Brain pericyte (primary cell): Measurements from ENCODE around the gene MED12.

Experiments
- DNase-seq: peaks from one replicate; pipeline ENCODE4 v3.0.0-alpha.2; 2012; ENCODE audit warnings: low read depth, low spot score

MED12 gene

DNA sequence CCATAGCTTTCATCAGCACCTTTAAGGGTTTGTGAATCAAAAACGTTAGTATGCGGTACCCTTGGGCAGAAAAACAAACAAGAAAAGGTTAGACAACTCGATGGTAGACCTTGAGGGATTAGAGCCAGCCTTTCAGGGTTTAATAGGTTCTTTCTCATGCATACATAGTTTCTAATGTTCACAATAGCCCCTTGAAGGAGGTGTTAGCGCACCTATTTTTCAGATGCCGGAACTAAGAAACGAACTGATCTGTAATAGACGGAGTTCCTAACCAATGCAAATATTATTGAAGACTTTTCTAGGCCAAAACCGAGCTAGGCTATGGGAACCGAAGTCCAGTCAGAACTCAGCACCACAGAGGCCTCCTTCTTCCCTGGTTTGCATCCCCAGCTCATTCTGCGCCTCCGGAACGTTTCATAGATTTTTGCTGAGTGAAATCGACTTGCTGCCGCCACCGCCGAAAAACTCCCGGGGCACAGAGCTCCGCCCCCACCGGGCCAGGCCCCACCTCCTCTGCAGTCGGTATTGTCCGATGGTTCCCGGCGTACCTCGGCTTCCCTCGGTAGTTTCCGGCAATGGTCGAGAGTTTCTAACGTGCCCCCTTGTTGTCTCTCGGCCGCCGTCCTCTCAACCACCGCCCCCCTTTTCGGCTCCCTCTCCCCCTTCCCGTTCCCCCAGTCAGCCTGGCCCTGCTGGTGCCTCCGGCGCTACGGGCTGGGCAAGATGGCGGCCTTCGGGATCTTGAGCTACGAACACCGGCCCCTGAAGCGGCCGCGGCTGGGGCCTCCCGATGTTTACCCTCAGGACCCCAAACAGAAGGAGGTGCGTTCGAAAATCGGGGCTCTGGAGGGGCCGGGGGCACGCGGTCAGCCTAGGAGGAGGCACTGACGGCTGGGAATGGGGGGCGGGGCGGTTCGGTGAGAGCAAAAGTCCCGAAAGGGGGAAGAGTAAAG lies at the start of gene MED12:
MED12 (plus strand) TSS at position 565 of the 953 bp plus-strand sequence; CDS start at position 724, 159 bp downstream.
- peak; percentile 63 for DNase-seq

DNA sequence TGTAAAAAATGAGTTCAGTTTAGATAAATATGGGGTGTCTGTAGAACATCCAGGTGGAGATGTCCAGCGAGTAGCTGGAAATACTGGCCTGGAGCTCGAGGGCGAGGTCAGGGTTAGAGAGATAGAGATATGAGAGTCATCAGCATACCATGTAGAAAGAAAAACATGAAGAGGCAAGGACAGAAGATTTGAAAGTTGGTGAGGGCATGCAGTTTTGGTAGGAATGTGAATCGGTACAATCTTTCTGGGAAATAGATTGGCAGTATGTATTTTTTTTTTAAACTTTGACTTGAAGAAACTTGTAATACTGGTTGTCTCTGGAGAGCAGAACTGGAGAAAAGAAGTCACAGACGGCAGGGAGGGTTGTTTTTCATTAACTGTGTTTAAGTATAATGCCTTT lies 47.9 kb upstream of the MED12 start:
- no peak for DNase-seq

DNA sequence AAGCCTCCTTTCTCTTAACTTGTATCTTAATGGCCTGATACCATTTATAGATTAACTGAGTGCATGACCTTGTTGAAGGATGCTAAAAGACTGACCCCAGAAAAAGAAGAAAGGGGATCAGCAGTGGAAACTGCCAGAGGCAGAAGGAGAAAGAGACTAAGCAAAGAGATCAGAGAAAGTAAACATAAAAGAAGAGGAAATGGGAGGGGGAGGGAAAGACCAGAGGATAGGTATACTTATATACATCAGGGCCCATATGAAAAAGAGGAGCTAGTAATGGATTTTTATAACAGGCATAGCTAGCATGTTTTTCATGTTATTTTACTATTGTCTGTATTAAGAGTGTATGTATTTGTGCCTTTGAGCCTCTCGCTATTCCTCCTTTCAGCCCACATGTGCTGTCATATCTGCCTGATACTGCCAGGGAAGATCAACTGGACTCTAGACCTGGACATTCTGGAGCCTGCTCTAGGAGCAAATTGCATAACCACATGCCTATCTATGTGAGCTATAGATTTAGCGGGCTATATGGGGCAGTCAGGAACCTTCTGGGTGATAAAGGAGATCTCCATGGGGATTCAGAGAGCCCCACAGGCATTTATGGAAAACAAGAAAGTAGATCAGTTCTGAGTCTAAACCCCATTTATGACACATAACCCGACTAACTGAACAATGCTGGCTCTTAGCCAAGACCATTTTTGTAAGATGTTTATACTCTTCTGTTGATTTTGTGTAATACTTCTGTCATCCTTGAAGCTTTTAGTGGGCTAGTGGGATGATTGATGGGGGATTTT lies 36.9 kb upstream of the MED12 start:
- DNase-seq = no peak

DNA sequence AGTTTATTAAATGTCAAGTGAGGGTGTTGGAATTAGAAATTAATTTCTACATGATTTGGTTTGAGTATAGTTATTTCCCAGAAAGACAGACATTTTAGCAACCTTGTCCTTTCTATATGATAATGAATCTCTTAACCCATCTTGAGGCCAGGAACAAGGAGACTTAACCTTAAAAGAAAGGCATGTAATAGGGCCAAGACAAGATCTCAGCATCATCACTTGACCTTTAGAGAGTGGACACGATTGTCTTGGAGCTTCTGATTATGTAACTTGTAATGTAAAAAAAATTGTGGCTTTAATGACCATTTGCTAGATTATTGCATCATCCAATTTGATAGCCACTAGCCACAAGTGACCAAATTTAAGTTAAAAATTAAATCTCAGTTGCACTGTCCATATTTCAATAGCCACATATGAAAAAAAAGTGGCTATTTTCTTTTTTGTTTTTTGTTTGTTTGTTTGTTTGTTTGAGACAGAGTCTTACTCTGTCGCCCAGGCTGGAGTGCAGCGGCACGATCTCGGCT lies 36.2 kb upstream of the MED12 start:
- no peak for DNase-seq

DNA sequence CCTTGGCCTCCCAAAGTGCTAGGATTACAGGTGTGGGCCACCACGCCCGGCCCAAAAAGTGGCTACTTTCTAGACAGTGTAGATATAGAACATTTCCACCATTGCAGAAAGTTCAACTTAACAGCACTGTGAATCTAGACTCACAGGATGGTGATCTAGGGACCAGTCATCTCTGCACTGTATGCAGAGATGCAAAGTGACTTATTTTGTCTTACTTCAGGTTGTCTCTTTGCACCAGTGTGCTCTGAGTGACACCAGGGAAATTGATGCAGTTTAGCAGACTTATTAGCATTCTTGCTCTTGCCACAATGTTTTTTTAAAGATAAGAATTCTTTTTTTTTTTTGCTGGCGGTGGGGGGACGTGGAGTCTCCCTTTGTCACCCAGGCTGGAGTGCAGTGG lies 35.6 kb upstream of the MED12 start:
- DNase-seq = no peak

DNA sequence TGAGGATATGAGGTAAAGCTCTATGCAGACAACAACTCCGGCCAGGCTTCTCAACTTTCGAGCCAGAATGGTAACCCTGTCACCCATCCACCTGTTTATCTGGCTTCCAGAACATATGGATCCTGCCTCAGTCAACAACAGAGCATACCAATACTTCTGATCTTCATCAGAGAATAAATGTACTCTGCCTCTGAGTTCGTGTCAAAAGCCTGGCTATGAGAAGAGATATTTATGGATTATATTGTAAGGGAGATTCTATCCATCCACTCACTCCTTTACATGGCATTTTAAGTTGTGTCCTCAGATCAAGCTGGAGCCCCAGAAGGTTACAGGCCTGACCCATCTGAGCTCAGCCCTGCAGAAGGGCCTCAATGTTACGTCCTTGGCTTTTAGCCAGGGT lies 32.5 kb upstream of the MED12 start:
- DNase-seq = no peak

DNA sequence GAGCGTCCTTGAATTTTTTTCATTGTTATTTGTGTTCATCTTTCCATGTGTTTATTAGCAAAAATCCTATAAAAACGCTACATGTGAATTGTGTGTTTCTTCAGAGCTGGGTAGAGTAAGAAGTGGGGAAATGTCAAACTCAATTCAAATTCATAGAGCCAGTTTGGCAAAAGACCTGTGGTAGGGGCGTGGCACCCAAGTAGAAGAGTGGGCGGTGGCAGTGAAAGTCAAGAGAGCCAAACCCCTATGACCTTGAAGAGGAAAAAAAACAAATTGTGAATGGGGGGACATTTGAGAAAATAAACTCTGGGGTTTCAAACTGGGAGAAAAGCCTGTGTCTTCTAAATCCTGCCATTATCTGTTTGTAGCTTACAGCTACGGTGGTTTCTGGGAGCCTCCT lies 27.1 kb upstream of the MED12 start:
- DNase-seq = no peak

DNA sequence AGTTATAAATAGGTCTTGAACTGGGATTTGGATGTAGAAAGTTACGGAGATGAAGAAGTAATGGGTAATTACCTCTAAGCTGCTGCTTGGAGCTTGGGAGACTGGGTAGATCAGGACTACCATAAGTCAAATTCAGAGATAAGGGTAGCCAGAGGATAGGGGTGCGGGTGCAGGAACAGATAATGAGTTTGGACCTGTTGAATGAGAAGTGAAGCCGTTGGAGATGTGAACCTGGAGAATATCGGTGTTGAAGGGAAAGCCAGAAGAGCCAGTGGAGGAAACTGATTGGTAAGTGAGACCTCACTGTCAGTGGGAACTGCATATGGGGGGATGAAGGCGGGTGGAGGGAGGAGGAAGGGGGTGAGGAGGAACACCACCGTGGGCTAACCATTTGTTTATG lies 23.4 kb upstream of the MED12 start:
- DNase-seq = no peak

DNA sequence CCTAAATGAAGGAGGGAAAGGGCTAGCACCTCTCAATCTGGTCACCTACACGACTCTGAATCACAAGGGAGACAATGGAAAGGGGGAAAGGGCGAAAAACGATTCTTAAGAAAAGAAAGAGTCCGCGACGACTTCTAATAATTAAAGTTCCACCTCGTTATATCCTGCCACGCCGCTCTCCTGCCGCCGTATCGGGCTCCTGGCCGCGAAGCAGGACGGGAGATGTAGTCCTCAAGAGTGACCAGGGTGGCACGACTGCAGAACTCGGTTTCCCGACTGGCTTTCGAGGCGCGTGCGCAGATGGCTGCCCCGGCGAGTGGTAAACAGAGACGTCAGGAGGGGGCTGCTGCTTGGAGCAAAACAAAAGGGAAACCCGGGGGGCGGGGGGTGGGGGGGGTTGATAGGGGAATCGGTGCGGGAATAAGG lies 22.8 kb upstream of the MED12 start, which contains the start of gene FOXO4:
FOXO4 (plus strand) TSS at position 297 of the 426 bp plus-strand sequence. CDS start 678 bp downstream, outside the sequence.
- DNase-seq = peak; percentile 46

DNA sequence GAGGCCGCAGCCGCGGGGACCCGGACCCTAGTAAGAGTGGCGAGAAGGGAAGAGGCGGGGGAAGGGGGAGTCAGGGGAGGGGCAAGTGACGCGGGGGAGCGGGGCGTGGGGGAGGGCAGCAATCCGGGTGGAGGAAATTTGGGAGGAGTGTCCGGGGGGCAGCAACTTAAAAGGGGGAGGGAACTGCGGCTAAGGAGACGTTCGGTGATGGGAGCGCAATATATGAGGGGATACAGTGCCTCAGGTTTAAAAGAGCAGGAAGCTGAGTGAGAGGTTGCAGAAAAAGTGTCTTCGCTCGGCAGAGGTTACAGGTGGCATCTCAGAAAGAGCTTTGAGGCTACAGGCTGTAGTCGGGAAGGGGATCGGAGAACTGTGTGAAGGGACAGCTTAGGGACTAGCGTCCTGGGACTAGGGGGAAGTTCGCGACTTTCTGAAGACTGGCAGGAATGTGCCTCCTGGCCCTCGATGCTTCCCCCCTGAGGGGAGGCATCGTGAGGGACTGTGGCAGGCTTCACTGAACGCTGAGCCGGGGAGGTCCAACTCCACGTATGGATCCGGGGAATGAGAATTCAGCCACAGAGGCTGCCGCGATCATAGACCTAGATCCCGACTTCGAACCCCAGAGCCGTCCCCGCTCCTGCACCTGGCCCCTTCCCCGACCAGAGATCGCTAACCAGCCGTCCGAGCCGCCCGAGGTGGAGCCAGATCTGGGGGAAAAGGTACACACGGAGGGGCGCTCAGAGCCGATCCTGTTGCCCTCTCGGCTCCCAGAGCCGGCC lies 22.2 kb upstream of the MED12 start:
- DNase-seq = no peak

DNA sequence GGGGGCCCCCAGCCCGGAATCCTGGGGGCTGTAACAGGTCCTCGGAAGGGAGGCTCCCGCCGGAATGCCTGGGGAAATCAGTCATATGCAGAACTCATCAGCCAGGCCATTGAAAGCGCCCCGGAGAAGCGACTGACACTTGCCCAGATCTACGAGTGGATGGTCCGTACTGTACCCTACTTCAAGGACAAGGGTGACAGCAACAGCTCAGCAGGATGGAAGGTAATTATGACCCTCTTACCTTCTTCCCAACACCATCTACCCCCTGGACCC lies 21.7 kb upstream of the MED12 start:
- DNase-seq = no peak

DNA sequence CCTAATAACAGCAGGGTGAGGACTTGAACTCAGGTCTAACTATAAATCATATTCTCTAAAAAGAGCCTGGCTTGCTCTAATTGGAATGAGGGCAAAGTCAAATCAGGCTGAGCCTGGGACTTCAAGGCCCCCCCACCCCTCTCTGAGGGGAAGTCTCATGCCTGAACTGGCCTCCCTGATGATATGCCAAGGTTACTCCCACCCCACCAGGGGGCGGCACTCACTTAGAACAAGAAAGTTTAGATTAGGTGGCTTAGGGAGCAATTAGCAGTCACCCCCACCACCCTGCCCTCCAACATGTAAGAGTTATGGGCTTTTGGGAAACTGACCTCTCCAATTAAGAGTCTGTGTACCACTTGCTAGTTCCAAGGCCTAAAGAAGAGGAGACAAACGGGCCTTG lies 20.1 kb upstream of the MED12 start:
- DNase-seq = no peak

DNA sequence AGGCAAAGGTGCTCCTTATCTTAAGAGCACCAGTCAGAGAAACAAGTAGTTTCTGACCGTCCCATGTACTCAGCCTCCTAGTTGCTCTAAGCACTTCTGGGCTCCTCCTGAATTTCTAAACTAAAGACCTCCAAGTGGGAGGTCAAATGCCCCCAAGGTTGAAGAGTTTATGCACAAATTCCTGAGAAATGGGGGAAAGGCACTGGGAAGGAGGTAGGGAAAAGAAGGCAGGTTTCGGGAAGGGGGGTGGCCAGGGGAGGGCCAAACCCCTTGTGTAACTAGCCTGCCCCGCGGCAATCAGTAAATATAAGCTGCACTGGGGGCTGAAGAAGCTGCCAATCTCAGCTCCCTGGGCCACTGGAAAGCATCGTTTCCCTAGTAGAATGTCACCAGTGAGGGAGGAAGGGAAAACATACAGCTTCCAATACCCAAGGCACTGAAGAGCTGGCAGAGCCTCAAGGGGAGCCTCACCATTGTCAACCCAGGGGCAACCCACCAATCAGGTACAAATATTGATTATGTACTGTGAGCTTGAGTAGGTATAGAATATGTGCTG lies 19.4 kb upstream of the MED12 start:
- DNase-seq = no peak

DNA sequence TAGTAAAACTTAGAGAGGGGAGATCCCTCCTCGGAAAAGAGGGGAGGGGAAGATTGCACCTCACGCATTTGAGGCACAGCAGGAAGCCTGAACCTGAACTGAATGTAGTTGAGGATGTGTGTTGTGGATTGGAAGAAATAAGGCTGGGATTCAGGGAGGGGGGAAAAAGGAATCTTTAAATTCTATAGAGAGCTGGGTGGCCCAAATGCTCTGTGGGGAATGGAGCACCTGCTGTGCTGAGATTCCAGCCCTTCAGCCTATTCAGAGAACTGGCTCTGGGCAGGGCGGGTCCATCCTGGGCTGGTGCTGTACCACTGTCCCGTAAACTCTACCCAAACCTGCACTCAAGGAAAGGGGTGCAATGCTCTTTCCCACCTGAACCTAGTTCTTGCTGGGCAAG lies 18.7 kb upstream of the MED12 start:
- DNase-seq = no peak

DNA sequence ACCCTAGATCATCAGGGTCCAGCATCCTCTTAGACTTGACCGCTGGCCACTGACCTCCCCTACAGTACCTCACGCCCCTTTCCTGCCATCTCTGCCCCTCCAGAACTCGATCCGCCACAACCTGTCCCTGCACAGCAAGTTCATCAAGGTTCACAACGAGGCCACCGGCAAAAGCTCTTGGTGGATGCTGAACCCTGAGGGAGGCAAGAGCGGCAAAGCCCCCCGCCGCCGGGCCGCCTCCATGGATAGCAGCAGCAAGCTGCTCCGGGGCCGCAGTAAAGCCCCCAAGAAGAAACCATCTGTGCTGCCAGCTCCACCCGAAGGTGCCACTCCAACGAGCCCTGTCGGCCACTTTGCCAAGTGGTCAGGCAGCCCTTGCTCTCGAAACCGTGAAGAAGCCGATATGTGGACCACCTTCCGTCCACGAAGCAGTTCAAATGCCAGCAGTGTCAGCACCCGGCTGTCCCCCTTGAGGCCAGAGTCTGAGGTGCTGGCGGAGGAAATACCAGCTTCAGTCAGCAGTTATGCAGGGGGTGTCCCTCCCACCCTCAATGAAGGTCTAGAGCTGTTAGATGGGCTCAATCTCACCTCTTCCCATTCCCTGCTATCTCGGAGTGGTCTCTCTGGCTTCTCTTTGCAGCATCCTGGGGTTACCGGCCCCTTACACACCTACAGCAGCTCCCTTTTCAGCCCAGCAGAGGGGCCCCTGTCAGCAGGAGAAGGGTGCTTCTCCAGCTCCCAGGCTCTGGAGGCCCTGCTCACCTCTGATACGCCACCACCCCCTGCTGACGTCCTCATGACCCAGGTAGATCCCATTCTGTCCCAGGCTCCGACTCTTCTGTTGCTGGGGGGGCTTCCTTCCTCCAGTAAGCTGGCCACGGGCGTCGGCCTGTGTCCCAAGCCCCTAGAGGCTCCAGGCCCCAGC lies 17.6 kb upstream of the MED12 start:
- DNase-seq = no peak

DNA sequence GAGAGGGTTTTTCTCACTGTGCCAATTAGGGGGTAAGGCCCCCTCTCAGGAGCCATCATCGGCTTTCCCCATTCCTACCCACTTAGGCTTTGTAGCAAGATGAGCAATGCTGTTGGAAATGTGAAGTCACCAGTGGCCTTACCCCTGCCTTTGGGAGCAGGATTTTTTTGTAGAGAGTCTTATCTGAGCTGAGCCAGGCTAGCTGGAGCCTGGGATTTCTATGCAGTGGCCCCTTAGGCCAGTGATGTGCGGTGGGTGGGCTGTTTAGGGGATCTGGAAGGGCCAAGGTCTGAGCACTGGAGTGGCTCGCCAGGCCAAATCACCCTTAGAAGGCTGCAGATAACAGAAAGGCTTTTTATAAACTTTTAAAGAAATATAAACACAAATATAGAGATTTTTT lies 16.1 kb upstream of the MED12 start:
- no peak for DNase-seq

DNA sequence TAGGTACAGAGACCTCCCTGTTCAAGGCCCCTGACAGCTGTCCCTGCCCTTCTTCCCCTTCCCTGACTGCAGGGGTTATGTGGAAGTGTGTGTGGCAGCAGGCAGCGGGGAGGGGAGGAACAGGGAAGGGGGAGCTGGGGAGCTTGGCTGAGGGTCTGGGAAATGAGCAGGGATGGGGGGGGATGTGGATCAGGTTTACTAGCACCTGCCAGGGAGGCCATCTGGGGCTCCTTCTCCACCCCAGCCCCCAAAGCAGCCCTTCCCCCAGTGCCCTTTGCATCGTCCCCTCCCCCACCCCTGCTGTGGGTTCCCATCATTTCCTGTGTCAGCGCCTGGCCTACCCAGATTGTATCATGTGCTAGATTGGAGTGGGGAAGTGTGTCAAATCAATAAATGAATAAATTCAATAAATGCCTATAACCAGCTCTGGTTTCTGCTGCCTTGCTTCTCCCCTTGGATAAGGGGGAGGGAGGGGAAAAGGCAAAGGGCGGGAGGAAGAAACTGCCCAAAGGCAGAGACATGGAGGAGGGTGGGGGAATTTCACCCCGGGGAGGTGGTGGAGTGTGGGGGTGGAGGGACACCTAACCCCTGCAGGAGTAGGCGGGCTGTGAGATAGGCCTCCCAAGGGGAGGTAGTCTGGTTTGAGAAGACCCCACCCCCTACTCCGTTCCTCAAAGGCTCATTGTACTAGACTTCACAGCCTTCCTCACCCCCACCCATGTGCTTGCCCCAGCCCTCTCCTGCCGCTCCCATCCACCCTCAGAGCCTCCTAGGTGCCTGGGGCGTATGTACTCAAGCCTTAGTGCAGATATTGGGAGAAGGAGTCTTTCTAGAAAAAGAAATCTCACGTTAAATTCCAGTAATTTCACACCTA lies 15.0 kb upstream of the MED12 start:
- no peak for DNase-seq

DNA sequence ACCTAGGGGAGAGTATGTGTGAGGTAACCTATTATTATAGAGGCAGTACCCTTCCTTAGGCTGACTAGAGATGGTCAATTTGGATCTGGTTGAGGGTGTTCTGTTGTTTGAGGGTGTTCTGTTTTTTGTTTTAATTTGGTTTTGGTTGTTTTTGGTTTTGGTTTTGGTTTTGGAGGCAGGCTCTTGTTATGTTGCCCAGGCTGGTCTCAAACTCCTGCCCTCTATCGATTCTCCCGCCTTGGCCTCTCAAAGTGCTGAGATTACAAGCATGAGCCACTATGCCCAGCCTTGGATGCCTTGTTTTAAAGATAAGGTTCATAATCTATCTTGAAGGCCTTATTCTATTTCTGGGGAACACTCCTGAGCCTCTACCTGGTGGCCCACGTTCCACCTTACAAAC lies 12.8 kb upstream of the MED12 start:
- no peak for DNase-seq

DNA sequence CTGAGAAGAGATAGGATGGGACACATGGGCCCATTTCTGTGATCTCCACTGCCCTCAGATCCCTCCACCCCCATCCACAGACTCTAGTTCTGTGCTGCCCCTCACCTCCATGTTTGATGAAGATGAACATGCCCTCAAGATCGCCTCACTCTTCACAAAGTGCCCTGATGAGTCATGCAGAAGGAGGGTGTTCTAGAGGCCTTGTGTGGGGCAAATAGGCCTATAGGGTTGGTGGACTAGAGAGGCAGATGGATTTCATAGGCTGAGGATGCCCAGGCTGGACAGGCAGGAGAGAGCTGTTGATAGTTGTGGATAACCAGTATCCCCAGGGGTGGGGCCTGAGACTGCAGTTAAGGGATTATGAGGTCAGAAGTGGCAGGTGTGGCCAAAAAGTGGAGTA lies 12.0 kb upstream of the MED12 start, which contains the start of gene CXorf65:
CXorf65 (minus strand) TSS at position 314 of the 400 bp plus-strand sequence; CDS start at position 130, 184 bp downstream.
- no peak for DNase-seq
